ENCODE data around the gene CBFA2T3. TPM values are rescaled to one million over a fixed set of nuclear protein-coding genes. Genes with fewer than 3 reads are reported as not detected.

CBFA2T3 gene
- total RNA-seq, 6 experiments from 2014 or later, result 2.5 to 9.8 (median 4.2) TPM

DNA sequence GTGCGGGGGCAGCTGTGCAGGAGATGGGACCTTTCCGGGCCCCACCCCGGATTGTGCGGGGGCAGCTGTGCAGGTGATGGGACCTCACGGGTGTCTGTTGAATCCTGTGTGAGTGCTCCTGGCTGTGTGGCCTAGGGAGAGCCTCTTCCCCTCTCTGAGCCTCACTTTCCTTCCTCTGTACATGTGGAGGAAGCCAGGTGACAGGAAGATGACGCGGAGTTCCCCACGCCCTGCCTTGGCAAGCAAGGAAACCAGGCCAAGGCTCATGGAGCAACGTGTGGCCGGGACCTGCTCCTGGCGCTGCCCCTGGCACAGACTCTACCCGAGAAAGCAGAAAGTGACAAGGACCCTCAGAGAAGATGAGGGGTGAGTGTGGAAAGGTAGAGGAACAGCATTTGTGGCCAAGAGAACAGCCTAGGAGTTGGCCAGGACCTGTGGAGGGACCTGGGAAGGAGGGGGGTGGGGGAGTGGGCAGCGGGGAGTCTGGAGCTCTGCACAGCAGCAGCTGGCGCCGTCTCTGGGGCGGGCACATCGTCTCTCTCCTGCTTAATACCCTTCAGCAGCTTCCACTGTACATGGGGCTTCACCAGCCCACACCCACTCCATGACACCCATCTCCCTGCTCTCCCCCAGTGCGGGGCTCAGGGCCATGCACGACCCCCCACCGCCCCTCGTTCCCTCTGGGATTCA lies 72.2 kb downstream of the CBFA2T3 start:
- TF ChIP-seq, protein P1, sequence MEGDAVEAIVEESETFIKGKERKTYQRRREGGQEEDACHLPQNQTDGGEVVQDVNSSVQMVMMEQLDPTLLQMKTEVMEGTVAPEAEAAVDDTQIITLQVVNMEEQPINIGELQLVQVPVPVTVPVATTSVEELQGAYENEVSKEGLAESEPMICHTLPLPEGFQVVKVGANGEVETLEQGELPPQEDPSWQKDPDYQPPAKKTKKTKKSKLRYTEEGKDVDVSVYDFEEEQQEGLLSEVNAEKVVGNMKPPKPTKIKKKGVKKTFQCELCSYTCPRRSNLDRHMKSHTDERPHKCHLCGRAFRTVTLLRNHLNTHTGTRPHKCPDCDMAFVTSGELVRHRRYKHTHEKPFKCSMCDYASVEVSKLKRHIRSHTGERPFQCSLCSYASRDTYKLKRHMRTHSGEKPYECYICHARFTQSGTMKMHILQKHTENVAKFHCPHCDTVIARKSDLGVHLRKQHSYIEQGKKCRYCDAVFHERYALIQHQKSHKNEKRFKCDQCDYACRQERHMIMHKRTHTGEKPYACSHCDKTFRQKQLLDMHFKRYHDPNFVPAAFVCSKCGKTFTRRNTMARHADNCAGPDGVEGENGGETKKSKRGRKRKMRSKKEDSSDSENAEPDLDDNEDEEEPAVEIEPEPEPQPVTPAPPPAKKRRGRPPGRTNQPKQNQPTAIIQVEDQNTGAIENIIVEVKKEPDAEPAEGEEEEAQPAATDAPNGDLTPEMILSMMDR (IDR thresholded peaks at IDR 0.05), result no peak
- no peak for TF ChIP-seq POLR2A (IDR thresholded peaks at IDR 0.05)
- intact Hi-C loops (cut with DNase I), result no loop called here
- Histone ChIP-seq H3K4me1 (no peaks in the 10 kb centered on the region), H3K36me3 (no peaks in the 10 kb centered on the region), H3K27ac (no peak overlapping the region), H3K9me3 (no peaks in the 10 kb centered on the region), H3K27me3 (no peaks in the 10 kb centered on the region), H3K4me3 (no peak overlapping the region)
- DNase-seq (no peak), ATAC-seq (no peak)
- 64% methylated on average over 6 of the region's 21 CpGs for WGBS (ENCODE audit: insufficient coverage, low coverage, low lambda C conversion rate, missing lambda C conversion rate)

- Histone ChIP-seq H3K36me3 (no peaks in the 10 kb centered on the region), H3K4me1 (no peaks in the 10 kb centered on the region), H3K27ac (no peak overlapping the region), H3K27me3 (no peaks in the 10 kb centered on the region), H3K4me3 (no peak overlapping the region), H3K9me3 (no peaks in the 10 kb centered on the region)
- intact Hi-C loops (cut with DNase I), result no loop called here
- ATAC-seq (no peak), DNase-seq (no peak)
- WGBS (ENCODE audit: insufficient coverage, low coverage, low lambda C conversion rate, missing lambda C conversion rate), result 49% methylated on average over 6 of the region's 14 CpGs
- TF ChIP-seq POLR2A (IDR thresholded peaks at IDR 0.05), result no peak
- TF ChIP-seq, protein P1 (IDR thresholded peaks at IDR 0.05), result no peak
Observed at GRCh38 chr16:88903267-88903666, 73.7 kb downstream of the CBFA2T3 start.

DNA sequence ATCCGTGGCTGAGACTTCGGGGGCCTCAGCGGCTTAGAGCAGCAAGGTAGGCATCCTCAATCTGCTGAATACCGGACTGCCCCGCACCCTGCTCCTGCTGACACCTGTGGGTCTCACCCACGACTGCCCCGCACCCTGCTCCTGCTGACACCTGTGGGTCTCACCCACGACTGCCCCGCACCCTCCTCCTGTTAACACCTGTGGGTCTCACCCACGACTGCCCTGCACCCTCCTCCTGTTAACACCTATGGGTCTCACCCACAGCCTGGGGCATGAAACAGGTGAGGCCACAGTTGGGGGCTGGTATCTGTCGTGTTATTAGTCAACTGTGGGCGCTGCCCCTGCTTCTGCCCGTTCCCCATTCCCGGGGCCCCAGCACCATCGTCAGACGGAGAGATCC lies 74.3 kb downstream of the CBFA2T3 start:
- Histone ChIP-seq H3K27ac (no peak overlapping the region), H3K27me3 (no peaks in the 10 kb centered on the region), H3K9me3 (no peaks in the 10 kb centered on the region), H3K36me3 (no peaks in the 10 kb centered on the region), H3K4me1 (no peaks in the 10 kb centered on the region), H3K4me3 (no peak overlapping the region)
- WGBS (ENCODE audit: insufficient coverage, low coverage, low lambda C conversion rate, missing lambda C conversion rate), result 77% methylated on average over 4 of the region's 16 CpGs
- ATAC-seq (no peak), DNase-seq (no peak)
- intact Hi-C loops (cut with DNase I), result no loop called here
- TF ChIP-seq POLR2A (IDR thresholded peaks at IDR 0.05), result no peak
- TF ChIP-seq, protein P1 (IDR thresholded peaks at IDR 0.05), result no peak

DNA sequence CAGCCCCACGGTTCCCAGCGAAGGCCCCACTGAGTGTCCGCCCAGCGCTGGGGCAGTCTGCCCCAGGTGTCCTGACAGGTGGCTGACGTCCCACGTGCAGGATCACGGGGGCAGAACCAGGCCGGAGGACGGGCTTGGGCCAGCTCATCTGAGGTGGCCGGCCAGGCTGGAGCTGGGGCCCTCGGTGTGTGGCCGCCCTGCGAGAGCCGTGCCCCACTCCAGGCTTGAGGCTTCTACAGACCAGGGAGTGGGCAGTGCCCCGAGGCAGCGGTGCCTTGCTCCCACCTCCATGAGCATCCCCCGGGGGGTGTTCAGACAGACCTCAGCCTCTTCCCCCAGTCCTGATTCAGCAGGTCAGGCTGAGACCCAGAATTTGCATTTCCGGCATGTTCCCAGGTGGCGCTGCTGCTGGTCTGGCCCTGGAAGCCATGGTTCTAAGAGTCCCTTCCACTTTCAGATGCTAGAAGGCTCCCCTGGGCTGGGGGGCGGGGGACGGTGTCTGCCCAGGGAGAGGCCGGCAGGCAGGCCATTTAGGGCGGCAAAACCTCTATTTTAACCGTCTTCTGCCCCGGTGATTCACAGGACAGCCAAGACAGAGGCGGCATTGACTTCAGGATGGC lies 75.2 kb downstream of the CBFA2T3 start:
- TF ChIP-seq, protein P1 (IDR thresholded peaks at IDR 0.05), result no peak
- no peak for TF ChIP-seq POLR2A (IDR thresholded peaks at IDR 0.05)
- no peaks in the 10 kb centered on the region for H3K9me3 ChIP-seq
- H3K4me1 ChIP-seq, result no peaks in the 10 kb centered on the region
- no peak overlapping the region for H3K27ac ChIP-seq
- no peaks in the 10 kb centered on the region for H3K27me3 ChIP-seq
- H3K4me3 ChIP-seq, result no peak overlapping the region
- intact Hi-C loops (cut with DNase I), result no loop called here
- no peaks in the 10 kb centered on the region for H3K36me3 ChIP-seq
- 69% methylated on average over 5 of the region's 26 CpGs for WGBS (ENCODE audit: insufficient coverage, low coverage, low lambda C conversion rate, missing lambda C conversion rate)
- DNase-seq (no peak), ATAC-seq (no peak)
